HG02852 (cell line): ENCODE results near the gene SLC45A3.

ENCODE experiments used
- ATAC-seq: cut with Tn5 transposase; IDR thresholded peaks from one replicate; pipeline ENCODE4 v1.9.1; 2021; ENCODE audit warnings: mild to moderate bottlenecking, moderate library complexity; ENCODE audit not compliant: unreplicated experiment

Gene SLC45A3

DNA sequence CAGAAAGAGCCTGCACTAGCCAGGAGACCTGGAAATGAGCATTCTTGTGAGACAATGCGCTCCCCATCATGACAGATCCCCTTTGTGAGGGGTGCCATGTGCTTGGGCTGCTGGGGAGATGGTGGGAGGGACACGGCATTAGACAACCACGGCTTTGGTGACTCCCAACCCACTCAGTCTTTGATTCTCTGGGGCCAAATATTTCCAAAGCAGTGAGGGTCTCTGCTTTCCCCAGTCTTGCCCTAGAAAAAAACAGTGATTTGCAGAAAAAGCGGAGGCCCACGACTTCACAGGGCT lies 10.2 kb downstream of the SLC45A3 start:
- ATAC-seq = no peak

- peak; percentile 27 for ATAC-seq
These were observed 10.8 kb downstream of the SLC45A3 start for GRCh38 chr1:205669341-205670149.

DNA sequence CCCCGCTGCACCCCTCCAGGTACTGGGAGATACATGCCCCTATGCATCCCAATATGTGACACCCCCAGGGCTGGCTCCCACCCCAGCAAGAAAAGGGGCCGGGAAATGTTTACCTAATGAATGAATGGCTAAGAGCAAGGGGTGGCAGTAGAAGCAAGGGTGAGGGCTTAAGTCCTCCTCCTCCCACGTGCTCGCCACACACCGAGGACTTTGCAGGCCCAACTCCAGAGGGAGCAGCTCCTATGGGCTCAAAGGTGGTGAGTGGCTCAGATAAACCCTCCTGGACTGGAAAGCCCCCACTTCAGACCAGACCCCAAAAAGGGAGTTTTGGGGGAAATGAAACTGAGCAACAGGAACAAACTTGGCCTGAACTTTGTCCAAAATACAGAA lies 11.4 kb downstream of the SLC45A3 start:
- peak; percentile 40 for ATAC-seq

DNA sequence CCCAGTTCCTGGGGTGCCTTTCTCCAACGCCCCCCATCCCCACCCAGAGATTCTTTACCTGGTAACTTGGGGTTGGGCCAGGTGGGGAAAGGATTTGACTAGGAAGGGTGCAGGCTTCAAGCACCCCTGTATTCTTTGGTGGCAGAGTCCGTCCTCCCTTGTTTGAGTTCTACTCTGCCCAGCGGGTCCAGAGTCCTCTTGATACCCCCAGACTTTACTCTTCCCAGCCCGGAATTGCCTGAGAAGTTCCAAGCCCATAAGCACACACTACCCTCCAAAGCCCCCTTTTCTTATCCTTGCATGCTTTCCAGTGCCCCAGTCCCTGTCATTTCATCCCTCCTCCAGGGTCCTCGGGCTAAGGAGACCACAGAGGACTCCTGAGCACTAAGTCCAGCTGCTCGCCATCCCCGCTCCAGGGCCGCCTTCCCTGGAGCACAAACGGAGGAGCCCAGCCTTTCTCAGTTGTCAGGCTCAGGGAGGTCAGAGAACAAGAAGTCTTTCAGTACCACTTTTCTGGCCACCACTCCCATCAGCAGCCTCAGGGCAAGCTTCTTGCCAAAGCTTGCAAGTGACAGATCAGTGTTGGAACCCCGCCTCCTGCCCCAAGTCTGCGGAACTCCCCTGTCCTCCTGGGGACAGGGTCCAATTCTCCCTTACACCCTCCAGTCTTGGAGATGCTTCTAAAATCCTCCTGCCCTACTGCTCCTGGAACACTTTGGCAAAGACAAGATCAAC lies 12.2 kb downstream of the SLC45A3 start:
- ATAC-seq = no peak

- no peak for ATAC-seq
These were observed 13.7 kb downstream of the SLC45A3 start for GRCh38 chr1:205666372-205667166.

DNA sequence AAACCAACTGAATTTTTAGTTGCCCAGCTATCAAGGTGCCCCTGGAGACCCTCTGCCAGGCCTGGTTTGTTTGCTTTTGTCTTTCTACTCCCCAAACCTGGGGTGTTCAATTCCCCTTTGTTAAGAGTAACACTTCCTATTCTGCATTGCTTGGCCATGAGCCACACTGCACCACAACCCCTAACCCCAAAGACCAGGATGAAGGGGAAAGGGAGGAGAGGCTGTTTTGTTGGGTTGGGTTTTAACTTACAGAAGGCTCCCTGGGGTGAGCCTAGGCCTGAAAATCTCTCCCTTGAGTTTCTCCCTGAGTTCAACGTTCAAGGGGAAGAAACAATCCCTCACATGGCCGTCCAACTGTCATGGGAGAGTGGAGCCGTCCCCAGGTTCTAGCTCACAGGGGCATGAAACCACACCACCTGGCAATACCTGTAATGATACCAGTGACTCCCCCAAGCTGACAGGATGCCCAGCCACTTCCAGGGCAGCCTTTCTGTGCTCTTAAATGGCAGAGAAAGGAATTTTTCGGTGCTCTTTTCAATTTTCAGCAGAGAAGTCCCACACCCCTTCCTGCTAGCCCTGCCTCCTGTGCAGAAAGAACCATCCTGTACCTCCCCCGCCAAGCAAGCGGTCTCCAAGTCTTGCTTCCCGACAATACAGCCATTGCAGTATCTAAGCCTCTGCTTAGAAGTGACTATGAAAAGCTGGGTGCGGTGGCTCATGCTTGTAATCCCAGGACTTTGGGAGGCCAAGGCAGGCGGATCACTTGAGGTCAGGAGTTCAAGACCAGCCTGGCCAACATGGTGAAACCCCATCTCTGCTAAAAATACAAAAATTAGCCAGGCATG lies 14.9 kb downstream of the SLC45A3 start:
- ATAC-seq = no peak

GRCh38 chr1:205664399-205665017 lies 15.8 kb downstream of the SLC45A3 start:
- no peak for ATAC-seq

DNA sequence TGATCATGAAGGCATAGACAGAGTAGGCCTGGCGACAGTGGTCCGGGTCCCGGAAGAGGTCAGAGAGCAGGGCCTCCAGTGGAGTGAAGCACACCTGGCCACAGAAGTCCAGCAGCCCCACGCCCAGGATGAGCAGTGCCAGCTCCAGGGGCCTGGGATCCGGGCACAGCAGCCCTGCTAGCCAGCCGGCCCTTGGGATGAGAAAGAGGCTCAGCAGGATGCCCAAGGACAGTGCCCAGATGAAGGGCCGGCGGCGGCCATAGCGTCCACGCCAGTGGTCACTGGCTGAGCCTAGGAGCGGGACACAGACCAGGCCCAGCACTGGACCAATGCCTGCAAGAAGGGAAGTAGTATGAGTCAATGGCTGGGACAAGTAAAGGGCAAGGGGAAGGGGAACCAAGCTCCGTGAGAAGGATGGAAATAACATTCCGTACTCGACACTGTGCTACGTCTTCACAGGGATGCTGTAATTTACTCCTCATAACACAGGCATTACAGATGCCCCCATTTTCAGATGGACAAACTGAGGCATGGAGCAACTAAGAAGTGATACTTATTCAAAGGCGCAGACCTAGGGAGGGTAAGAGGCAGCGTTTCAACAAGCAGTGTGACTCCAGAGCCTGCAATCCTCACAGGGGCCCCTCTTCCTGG lies 16.9 kb downstream of the SLC45A3 start:
- no peak for ATAC-seq

DNA sequence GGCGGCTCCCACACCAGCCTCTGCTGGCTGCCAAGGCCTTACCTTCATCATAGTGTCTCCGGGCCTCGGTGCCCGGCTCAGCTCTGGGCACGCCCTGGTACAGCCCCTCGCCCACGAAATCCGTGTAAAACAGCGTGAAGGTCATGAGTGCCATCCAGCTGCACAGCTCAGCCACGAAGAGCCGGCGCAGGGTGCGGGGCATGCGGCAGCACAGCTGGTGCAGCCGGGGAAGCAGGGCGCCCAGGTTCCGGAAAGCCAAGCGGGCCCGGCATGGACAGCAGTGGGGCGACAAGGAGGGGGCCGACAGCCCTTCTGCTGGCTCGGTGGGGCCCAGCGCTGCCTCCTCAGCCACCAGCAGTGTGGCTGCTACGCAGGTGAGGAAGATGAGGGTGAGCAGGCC lies 17.5 kb downstream of the SLC45A3 start:
- ATAC-seq = no peak

DNA sequence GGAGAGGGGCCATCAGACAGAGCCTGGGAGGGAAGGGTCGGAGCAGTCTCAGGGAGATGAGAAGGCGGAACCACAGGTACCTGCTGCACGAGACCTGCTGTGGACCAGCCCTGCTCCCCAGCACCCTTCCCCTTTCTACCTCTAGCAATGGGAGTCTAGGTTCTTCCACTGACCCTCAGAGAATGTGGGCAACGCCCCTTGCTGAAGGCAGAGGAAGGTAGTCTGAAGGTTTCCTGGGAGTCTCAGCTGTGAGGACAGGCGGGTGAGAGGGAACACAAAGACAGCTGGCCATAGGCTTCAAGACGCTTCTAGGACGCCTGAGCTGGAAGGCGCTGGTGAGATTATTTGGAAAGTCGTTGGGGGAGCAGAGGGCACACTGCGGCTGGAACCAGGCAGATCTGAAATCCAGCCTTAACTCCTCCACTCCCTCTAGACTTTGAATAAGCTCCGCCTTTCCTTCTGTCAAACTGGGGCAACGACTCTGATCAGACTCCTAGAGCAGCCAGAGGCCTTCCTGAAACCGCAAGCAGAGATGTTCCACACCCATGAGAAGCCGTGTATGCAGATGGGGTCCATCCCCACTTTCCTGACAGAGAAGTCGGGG lies 18.1 kb downstream of the SLC45A3 start:
- no peak for ATAC-seq

- ATAC-seq = no peak
These were observed 18.7 kb downstream of the SLC45A3 start for GRCh38 chr1:205661429-205662134.

GRCh38 chr1:205660361-205660760 lies 19.9 kb downstream of the SLC45A3 start:
- no peak for ATAC-seq

GRCh38 chr1:205658943-205659581 lies 21.2 kb downstream of the SLC45A3 start:
- ATAC-seq = peak; percentile 67

DNA sequence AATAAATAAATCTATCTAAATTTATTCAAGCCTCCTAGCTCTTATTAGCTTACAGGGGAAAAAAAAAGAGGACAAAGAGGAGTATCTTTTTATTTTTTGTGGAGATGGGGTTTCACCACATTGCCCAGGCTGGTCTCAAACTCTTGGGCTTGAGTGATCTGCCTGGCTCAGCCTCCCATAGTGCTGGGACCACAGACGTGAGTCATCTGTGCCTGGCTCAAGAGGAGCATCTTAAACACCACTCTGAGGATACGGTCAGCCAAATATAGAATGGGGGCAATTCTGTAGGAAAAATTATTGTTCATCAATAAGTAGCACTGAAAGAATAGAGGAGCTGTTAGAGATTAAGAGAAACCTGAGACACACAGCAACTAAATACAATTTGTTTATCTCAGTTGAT lies 24.1 kb downstream of the SLC45A3 start:
- ATAC-seq = no peak

GRCh38 chr1:205652984-205653383 lies 27.3 kb downstream of the SLC45A3 start:
- no peak for ATAC-seq

DNA sequence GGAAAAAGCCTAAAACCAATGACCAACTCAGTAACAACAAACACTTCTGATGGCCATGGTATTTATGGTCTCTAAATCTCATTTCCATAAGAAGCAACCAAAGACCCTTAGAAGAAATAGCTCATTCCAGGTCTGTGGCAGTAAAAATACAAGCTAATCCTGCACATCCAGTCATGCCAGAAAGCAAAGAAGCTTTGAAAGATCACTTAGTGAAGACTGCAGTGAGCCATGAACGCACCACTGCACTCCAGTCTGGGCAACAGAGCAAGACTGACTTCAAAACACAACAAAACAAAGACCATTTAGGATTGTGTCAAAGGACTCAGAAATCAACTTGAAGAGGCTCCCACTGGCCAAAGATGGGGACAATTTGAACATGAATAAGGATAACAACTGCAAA lies 30.1 kb downstream of the SLC45A3 start:
- ATAC-seq = no peak

- no peak for ATAC-seq
These were observed 34.8 kb downstream of the SLC45A3 start for GRCh38 chr1:205645519-205645918.

DNA sequence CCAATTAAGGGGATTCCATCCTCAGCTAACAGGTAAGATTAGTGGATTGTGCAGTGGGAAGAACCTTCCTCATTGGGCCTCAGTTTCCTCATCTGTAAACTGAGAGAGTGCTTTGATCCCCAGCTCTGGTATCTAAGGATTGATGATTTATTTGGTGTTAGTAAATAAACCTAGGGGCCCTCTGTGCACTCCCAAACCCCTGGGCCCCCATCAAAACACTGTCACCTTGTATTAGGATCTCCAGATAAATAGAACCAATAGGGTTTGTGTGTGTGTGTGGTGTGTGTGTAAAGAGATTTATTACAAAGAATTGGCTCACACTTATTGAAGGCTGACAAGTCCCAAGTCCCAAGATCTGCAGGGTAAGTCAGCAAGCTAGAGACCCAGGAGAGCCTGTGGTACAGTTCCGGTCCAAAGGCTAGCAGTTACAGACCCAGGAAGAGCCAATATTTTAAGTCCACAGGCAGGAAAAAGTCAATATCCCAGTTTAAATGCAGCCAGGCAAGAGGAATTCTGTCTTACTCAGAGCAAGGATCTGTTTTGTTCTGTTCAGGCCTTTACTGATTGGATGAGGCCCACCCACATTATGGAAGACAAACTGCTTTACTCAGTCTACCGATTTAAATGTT lies 37.5 kb downstream of the SLC45A3 start:
- no peak for ATAC-seq
